HCT116 (cell line): ENCODE measurements around the gene NPIPB8.
"Not testable (repeated sequence)": the region's sequence is repeated elsewhere in the genome, so short reads cannot be mapped to it uniquely, and the experiment has no call there.

Experiments
- EZH2 ChIP-seq: fragments of 200-600 bp; sonication (generic); IDR thresholded peaks from 2 replicates; pipeline ENCODE4 v1.6.1; 2017; ENCODE audit warnings: antibody characterized with exemption, mixed run types
- EZH2phosphoT487 ChIP-seq: fragments of 200-600 bp; IDR thresholded peaks from 2 replicates; pipeline ENCODE4 v1.6.1; 2018; ENCODE audit warnings: antibody characterized with exemption, borderline replicate concordance
- POLR2A ChIP-seq: IDR thresholded peaks from 2 replicates; pipeline ENCODE4 v1.7.0; 2011; ENCODE audit warnings: borderline replicate concordance; ENCODE audit not compliant: insufficient read depth, insufficient read length; ENCODE audit errors: extremely low read depth

DNA sequence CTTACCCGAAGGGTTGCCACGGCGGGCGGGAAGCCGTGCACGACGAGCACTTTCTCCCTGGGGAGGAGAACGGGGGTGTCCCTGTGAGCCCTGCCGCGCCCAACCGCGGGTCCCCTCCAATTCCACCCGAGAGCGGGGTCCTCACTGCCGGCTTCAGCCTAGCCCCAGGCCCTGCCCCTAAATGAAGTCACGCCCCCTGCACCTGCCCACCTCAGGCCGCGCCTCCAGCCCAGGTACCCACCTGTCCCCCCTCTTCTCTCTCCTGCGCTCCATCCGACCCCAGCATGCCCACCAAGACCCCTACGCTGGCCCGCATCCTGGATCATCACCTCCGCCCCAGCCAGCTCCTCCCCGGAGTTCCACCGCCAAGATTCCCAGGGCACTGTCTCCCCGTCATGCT lies 24.0 kb upstream of the NPIPB8 start:
- not testable (repeated sequence) for TF ChIP-seq POLR2A, EZH2, EZH2phosphoT487
